HUES6 (cell line): ENCODE data around the gene ZNG1E.
"Not testable (repeated sequence)": the region's sequence is repeated elsewhere in the genome, so short reads cannot be mapped to it uniquely, and the experiment has no call there.

Experiments
- H3K27ac ChIP-seq: 2 replicates; pipeline ENCODE4 v1.7.0; 2013; ENCODE audit warnings: low read depth, mild to moderate bottlenecking, low read length, inconsistent platforms
- H3K27me3 ChIP-seq: 2 replicates; pipeline ENCODE4 v1.6.1; 2013; ENCODE audit warnings: low read length; ENCODE audit not compliant: control insufficient read depth, insufficient read depth
- H3K36me3 ChIP-seq: 2 replicates; pipeline ENCODE4 v1.6.1; 2013; ENCODE audit warnings: low read length; ENCODE audit not compliant: control insufficient read depth, insufficient read depth
- H3K4me1 ChIP-seq: 2 replicates; pipeline ENCODE4 v1.6.1; 2013; ENCODE audit warnings: low read length; ENCODE audit not compliant: control insufficient read depth, insufficient read depth
- H3K4me3 ChIP-seq: 2 replicates; pipeline ENCODE4 v1.5.1; 2013; ENCODE audit warnings: low read depth, low read length
- H3K9ac ChIP-seq: one replicate; pipeline ENCODE4 v1.6.1; 2013; ENCODE audit warnings: mild to moderate bottlenecking, low read length
- H3K9me3 ChIP-seq: 2 replicates; pipeline ENCODE4 v1.6.1; 2013; ENCODE audit warnings: low read depth, low read length; ENCODE audit not compliant: control insufficient read depth, insufficient read depth

Gene ZNG1E

GRCh38 chr9:65675589-65676021 lies at the start of gene ZNG1E:
Gene ZNG1E (plus strand): TSS chr9:65675928. CDS start chr9:65675977, 49 bp downstream.
- not testable (repeated sequence) for H3K27ac ChIP-seq, H3K4me1 ChIP-seq, H3K9me3 ChIP-seq, H3K27me3 ChIP-seq, H3K36me3 ChIP-seq
- H3K9ac ChIP-seq = peak within 1 kb of the TSS; percentile 42
- H3K4me3 ChIP-seq = peak within 1 kb of the TSS; percentile 57

GRCh38 chr9:65673579-65673978 lies 2.1 kb upstream of the ZNG1E start:
- not testable (repeated sequence) for H3K9me3 ChIP-seq, H3K36me3 ChIP-seq, H3K27ac ChIP-seq, H3K27me3 ChIP-seq, H3K4me1 ChIP-seq, H3K4me3 ChIP-seq, H3K9ac ChIP-seq

- H3K36me3 ChIP-seq, H3K27me3 ChIP-seq, H3K27ac ChIP-seq, H3K4me3 ChIP-seq, H3K9me3 ChIP-seq, H3K4me1 ChIP-seq, H3K9ac ChIP-seq: not testable (repeated sequence)
These were observed 710 bp upstream of the ZNG1E start for GRCh38 chr9:65675018-65675417.

- H3K27me3 ChIP-seq, H3K4me1 ChIP-seq, H3K36me3 ChIP-seq, H3K9ac ChIP-seq, H3K9me3 ChIP-seq, H3K27ac ChIP-seq: not testable (repeated sequence)
- peak overlapping the region; percentile 57 for H3K4me3 ChIP-seq
These were observed 661 bp downstream of the ZNG1E start for GRCh38 chr9:65676389-65676788.

- not testable (repeated sequence) for H3K36me3 ChIP-seq, H3K27me3 ChIP-seq, H3K9me3 ChIP-seq, H3K27ac ChIP-seq, H3K4me3 ChIP-seq, H3K4me1 ChIP-seq, H3K9ac ChIP-seq
These were observed 2.8 kb downstream of the ZNG1E start for GRCh38 chr9:65678533-65678932.

GRCh38 chr9:65703550-65703949 lies 27.8 kb downstream of the ZNG1E start:
- H3K4me1 ChIP-seq, H3K9ac ChIP-seq, H3K27me3 ChIP-seq, H3K4me3 ChIP-seq, H3K9me3 ChIP-seq, H3K36me3 ChIP-seq, H3K27ac ChIP-seq: not testable (repeated sequence)

- not testable (repeated sequence) for H3K4me1 ChIP-seq, H3K36me3 ChIP-seq, H3K27ac ChIP-seq, H3K9me3 ChIP-seq, H3K27me3 ChIP-seq, H3K9ac ChIP-seq, H3K4me3 ChIP-seq
These were observed 38.7 kb downstream of the ZNG1E start for GRCh38 chr9:65714445-65714844.

- peaks cover 19% of the 10 kb centered on the region for H3K27me3 ChIP-seq
- H3K4me3 ChIP-seq, H3K36me3 ChIP-seq, H3K27ac ChIP-seq, H3K9me3 ChIP-seq, H3K4me1 ChIP-seq, H3K9ac ChIP-seq: not testable (repeated sequence)
These were observed 61.4 kb downstream of the ZNG1E start, which contains the start of gene FOXD4L4 for GRCh38 chr9:65737096-65737564. Gene FOXD4L4 (plus strand): TSS chr9:65737146. CDS start chr9:65737146, 0 bp downstream.

GRCh38 chr9:65738133-65738532 lies 62.4 kb downstream of the ZNG1E start:
- peaks cover 19% of the 10 kb centered on the region for H3K27me3 ChIP-seq
- H3K36me3 ChIP-seq, H3K4me1 ChIP-seq, H3K27ac ChIP-seq, H3K4me3 ChIP-seq, H3K9me3 ChIP-seq, H3K9ac ChIP-seq: not testable (repeated sequence)
